HG02610 (cell line): ENCODE measurements around the gene SS18L1.
"Not testable (repeated sequence)": the region's sequence is repeated elsewhere in the genome, so short reads cannot be mapped to it uniquely, and the experiment has no call there.

Source experiments
- ATAC-seq: cut with Tn5 transposase; IDR thresholded peaks from one replicate; pipeline ENCODE4 v1.9.1; 2021; ENCODE audit warnings: mild to moderate bottlenecking, moderate library complexity; ENCODE audit not compliant: unreplicated experiment

SS18L1 gene

GRCh38 chr20:62143081-62143956 lies at the start of gene SS18L1, which contains the start of gene PSMA7:
SS18L1 (plus strand) TSS chr20:62143769; CDS start chr20:62143821, 52 bp downstream.
PSMA7 (minus strand) TSS chr20:62143394; CDS start chr20:62143303, 91 bp downstream.
- ATAC-seq = peak; percentile 74

- no peak for ATAC-seq
These were observed 46.9 kb upstream of the SS18L1 start for GRCh38 chr20:62096421-62097380.

GRCh38 chr20:62097881-62098407 lies 45.6 kb upstream of the SS18L1 start:
- ATAC-seq = no peak

- ATAC-seq = no peak
These were observed 42.5 kb upstream of the SS18L1 start for GRCh38 chr20:62101078-62101477.

- ATAC-seq = no peak
These were observed 39.9 kb upstream of the SS18L1 start for GRCh38 chr20:62103508-62104233.

- ATAC-seq = no peak
These were observed 39.3 kb upstream of the SS18L1 start for GRCh38 chr20:62104234-62104789.

GRCh38 chr20:62104791-62105345 lies 38.7 kb upstream of the SS18L1 start:
- ATAC-seq = no peak

GRCh38 chr20:62105592-62105991 lies 38.0 kb upstream of the SS18L1 start:
- ATAC-seq = no peak

GRCh38 chr20:62111148-62111547 lies 32.4 kb upstream of the SS18L1 start:
- ATAC-seq = no peak

- ATAC-seq = no peak
These were observed 31.2 kb upstream of the SS18L1 start for GRCh38 chr20:62112368-62112767.

- ATAC-seq = no peak
These were observed 28.7 kb upstream of the SS18L1 start for GRCh38 chr20:62114894-62115293.

- not testable (repeated sequence) for ATAC-seq
These were observed 27.7 kb upstream of the SS18L1 start for GRCh38 chr20:62115800-62116407.

- ATAC-seq = no peak
These were observed 26.8 kb upstream of the SS18L1 start for GRCh38 chr20:62116558-62117361.

GRCh38 chr20:62117362-62117646 lies 26.3 kb upstream of the SS18L1 start:
- ATAC-seq = no peak

GRCh38 chr20:62117658-62118057 lies 25.9 kb upstream of the SS18L1 start:
- no peak for ATAC-seq

GRCh38 chr20:62118113-62119043 lies 25.2 kb upstream of the SS18L1 start:
- no peak for ATAC-seq

GRCh38 chr20:62119115-62119514 lies 24.5 kb upstream of the SS18L1 start:
- ATAC-seq = no peak
